Thymus (tissue), 11 donors: ENCODE data around the gene CROCC2. TPM values are rescaled to one million over a fixed set of nuclear protein-coding genes. Genes with fewer than 3 reads are reported as not detected.

ENCODE experiments used
- DNase-seq, 9 donors: peaks; one replicate each; pipeline ENCODE4 v3.0.0-alpha.2; 2013; ENCODE audit warnings: low spot score in 9 of 9, low read depth in 6 of 9, missing footprints in 1 of 9
- H3K27ac ChIP-seq, 2 donors: one replicate each; pipeline ENCODE4 v1.5.1; 2013; ENCODE audit warnings: control low read depth in 1 of 2, low read depth in 1 of 2, low read length in 1 of 2, mild to moderate bottlenecking in 1 of 2, moderate library complexity in 1 of 2
- H3K27me3 ChIP-seq, 2 donors: one replicate each; pipeline ENCODE4 v1.5.1; 2013; ENCODE audit warnings: low read length in 1 of 2; ENCODE audit not compliant: control insufficient read depth in 2 of 2, insufficient read depth in 1 of 2
- H3K36me3 ChIP-seq, 2 donors: one replicate each; pipeline ENCODE4 v1.5.1; 2013; ENCODE audit warnings: low read length in 1 of 2, mild to moderate bottlenecking in 1 of 2, moderate library complexity in 1 of 2; ENCODE audit not compliant: control insufficient read depth in 2 of 2, insufficient read depth in 2 of 2
- H3K4me1 ChIP-seq, 2 donors: one replicate each; pipeline ENCODE4 v1.5.1; 2013; ENCODE audit warnings: low read length in 2 of 2; ENCODE audit not compliant: control insufficient read depth in 2 of 2, insufficient read depth in 2 of 2
- H3K4me3 ChIP-seq, 2 donors: one replicate each; pipeline ENCODE4 v1.5.1; 2013; ENCODE audit warnings: low read length in 2 of 2, control low read depth in 1 of 2, mild to moderate bottlenecking in 1 of 2
- H3K9me3 ChIP-seq, 2 donors: one replicate each; pipeline ENCODE4 v1.5.1; 2013; ENCODE audit warnings: low read length in 1 of 2, mild to moderate bottlenecking in 1 of 2; ENCODE audit not compliant: control insufficient read depth in 2 of 2, insufficient read depth in 1 of 2
- WGBS: extraction: QIAGEN DNeasy Blood & Tissue Kit; methylation state at CpG from one replicate; pipeline ENCODE4 v1.1.7; 2013; 5-methylcytosine and 5-hydroxymethylcytosine counted together
- polyA plus RNA-seq: library from polyadenylated mRNA; stranded (reverse); fragments of 200-250 nt; gene quantifications from one replicate; pipeline ENCODE4 v1.2.3, GENCODE V29; 2013
- total RNA-seq: library from RNA; stranded (reverse); fragments of 120-200 nt; gene quantifications from one replicate; pipeline ENCODE4 v1.2.4, GENCODE V29; 2013
- donor health status: healthy.

Gene CROCC2
- total and polyA plus RNA-seq, 2 donors, result 0.02 TPM; not detected in 1

DNA sequence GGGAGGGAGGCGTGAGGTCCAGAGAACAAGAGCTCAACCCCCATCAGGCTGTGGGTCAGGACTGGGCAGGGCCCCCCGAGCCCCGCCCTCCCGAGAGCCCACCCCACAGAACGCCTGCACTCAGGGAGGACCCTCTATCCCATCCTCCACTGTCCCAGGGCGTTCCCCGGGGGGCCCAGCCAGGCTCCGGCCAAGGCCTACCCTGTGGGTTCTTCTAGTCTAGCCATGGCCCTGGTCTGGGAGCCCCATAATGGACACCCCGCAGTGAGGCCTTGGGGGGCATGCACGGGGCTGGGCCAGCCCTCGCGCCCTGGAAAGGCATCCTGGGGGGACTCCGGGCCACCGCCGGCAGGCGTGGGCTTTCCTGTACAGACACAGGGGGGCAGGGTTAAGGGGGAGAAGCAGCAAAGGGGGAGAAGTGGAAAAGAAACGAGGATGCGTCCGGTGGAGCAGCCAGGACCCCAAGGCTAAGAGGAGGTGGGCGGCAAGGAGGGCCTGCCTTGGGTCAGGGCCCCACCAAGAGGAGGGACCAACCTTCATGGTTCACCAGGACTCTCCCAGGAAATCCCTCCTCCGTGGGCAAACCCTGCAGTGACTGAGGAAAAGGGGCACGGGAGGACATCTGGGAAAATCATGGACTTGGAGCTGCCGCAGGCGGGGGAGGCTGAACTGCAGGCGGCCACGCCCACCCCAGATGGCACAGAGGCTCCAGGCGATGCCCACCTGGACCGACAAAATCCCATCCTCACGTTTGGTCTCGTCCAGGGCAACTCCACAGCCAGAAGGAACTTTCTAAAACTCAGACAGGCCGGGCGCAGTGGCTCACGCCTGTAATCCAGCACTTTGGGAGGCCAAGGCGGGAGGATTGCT is 2.7 kb upstream of the CROCC2 start:
- Histone ChIP-seq H3K4me1 (no peaks in the 10 kb centered on the region), H3K27ac (no peak overlapping the region), H3K4me3 (no peak overlapping the region), H3K9me3 (no peaks in the 10 kb centered on the region), H3K36me3 (no peaks in the 10 kb centered on the region), H3K27me3 (no peaks in the 10 kb centered on the region)
- WGBS, result 93% methylated on average over 34 of the region's 34 CpGs
- no peak for DNase-seq

DNA sequence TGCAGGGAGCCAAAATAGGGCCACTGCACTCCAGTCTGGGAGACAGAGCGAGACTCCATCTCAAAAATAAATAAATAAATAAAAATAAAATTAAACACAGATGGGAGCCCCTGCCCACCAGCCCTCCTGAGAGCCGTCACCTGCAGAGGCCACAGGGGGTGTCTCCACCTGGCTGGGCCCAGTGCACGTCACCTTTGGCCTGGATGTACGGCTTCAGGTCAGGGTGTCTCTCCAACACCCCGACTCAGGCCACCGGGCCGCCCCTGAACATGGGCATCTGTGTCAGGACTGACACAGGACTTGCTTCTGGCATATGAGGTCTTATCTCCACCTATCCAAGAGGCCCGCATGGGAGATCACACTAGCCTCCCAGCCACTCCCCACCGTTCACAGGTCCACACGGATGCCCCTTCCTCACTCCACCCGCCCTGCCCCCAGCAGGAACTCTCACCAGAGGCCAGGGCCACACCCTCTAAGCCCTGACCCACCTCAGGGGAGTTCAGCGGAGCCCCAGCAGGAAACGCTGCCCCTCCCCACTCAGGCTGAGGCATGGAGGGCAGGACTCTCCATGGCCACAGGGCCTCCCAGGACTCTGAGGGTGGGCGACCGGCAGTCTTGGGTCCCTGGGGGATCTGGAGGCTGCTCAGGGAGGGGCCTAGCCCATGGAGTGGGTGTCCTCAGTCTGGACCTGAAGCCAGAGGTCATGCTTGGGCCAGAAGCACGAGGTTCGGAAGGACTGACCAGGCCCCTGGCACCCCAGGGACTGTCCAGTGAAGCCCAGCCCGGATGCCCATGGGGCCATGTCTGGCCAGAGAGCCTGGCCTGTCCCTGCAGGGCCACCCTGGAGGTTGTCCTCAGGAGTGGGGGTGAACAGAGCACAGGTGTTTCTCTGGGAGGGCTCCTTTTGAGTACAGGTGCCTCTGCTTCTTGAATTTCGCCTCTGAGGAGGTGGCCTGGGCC is 1.6 kb upstream of the CROCC2 start:
- DNase-seq, result no peak
- 92% methylated on average over 19 of the region's 19 CpGs for WGBS
- H3K4me3 ChIP-seq, result no peak overlapping the region
- H3K27me3 ChIP-seq, result no peaks in the 10 kb centered on the region
- no peak overlapping the region for H3K27ac ChIP-seq
- no peaks in the 10 kb centered on the region for H3K9me3 ChIP-seq
- no peaks in the 10 kb centered on the region for H3K36me3 ChIP-seq
- no peaks in the 10 kb centered on the region for H3K4me1 ChIP-seq

DNA sequence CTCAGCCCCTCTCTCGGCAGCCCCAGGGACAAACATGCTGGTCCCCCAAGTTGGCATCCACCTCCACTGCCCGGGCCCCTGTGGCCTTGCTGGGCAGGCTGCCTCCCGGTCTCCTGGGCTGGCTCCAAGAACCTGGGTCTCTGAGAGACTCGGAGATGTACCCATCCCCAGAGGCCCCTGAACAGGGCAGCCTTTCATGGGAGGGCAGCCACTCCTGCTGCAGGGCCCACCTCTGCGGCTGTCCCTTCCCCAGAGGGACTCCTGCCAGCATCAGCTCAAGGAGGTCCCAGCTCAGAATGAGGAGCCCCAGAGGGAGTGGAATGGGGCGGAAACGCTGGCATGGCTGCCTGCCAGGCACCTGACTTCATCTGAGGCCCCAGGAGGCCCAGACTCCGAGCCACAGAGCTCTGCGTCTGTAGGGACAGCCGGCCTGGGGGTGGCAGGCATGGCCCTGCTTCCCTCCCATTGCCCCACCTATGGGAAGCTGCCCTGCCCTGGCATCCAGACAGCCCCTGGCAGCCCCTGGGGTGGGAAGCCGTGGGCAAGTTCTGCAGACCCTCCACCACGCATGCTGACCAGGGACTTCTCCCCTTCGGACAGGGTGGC is 857 bp upstream of the CROCC2 start:
- Histone ChIP-seq H3K27ac (no peak overlapping the region), H3K36me3 (no peaks in the 10 kb centered on the region), H3K9me3 (no peaks in the 10 kb centered on the region), H3K27me3 (no peaks in the 10 kb centered on the region), H3K4me1 (no peaks in the 10 kb centered on the region), H3K4me3 (no peak overlapping the region)
- DNase-seq, result no peak
- 84% methylated on average over 13 of the region's 13 CpGs for WGBS

DNA sequence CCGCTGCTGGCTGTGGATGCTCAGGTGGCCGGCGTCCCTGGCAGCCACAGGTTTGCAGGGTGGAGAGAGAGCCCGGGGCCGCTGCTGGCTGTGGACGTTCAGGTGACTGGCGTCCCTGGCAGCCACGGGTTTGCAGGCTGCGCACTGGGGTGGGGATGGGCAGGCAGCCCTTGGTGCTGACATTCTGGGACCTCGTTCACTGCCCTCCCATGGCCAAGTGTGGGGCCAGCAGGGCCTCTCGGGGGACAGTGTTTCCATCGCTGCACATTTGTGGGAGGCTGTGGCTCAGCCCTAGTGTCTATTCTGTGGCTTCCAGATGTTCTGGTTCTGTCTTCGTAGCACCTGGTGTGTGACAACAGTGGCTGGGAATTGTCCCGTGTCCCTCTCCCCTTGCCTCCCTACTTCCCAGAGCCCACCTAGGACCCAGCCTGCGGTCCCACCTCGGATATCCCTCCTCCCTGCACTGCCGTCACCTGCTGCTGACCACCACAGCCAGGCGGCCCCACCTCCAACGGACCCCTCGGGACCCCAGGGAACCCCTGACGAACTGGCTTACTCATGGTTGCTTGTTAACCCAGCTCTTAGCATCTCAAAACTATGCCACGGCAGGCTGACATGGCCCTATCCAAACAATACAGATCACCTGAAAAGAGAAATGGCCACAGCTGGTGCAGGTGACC is 915 bp downstream of the CROCC2 start:
- Histone ChIP-seq H3K27me3 (peaks cover 0 to under 1% of the 10 kb centered on the region in 2 donors), H3K36me3 (no peaks in the 10 kb centered on the region), H3K4me1 (no peaks in the 10 kb centered on the region), H3K27ac (no peak overlapping the region), H3K9me3 (no peaks in the 10 kb centered on the region), H3K4me3 (no peak overlapping the region)
- WGBS, result 87% methylated on average over 22 of the region's 22 CpGs
- no peak for DNase-seq

DNA sequence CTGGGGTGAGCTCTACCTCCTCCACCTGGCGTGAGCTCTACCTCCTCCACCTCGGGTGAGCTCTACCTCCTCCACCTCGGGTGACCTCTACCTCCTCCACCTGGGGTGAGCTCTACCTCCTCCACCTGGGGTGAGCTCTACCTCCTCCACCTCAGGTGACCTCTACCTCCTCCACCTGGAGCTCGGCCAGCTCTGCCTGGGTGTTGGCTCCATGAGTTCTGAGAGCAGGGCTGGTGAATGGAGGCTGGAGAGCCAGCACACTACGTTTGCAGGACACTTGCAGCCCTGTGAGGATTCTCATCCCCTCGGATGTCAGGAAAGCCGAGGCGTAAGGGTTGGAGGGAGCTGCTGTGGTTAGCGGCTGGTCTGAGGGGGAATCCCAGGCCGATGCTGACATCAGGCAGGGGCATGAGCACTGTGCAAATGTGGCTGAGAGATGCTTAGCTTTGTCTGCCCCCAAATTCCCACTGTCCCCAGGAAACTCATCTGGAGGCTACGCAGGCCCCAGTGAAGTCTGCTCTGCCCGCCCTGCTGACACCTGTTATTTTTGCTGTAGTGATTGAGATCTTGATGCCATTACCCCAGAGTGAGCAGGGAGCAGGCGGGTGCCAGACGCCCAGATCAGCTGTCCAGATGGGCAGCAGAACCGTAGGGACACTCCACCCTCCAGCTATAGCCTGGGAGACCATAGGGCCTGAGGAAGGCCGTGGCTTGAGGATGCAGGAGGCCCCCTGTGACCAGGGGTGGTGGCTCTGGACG is 3.3 kb downstream of the CROCC2 start:
- Histone ChIP-seq H3K36me3 (no peaks in the 10 kb centered on the region), H3K4me3 (no peak overlapping the region), H3K27ac (no peak overlapping the region), H3K4me1 (no peaks in the 10 kb centered on the region), H3K27me3 (peaks cover 3 to 11% of the 10 kb centered on the region in 2 donors), H3K9me3 (no peaks in the 10 kb centered on the region)
- no peak for DNase-seq
- 87% methylated on average over 17 of the region's 17 CpGs for WGBS

DNA sequence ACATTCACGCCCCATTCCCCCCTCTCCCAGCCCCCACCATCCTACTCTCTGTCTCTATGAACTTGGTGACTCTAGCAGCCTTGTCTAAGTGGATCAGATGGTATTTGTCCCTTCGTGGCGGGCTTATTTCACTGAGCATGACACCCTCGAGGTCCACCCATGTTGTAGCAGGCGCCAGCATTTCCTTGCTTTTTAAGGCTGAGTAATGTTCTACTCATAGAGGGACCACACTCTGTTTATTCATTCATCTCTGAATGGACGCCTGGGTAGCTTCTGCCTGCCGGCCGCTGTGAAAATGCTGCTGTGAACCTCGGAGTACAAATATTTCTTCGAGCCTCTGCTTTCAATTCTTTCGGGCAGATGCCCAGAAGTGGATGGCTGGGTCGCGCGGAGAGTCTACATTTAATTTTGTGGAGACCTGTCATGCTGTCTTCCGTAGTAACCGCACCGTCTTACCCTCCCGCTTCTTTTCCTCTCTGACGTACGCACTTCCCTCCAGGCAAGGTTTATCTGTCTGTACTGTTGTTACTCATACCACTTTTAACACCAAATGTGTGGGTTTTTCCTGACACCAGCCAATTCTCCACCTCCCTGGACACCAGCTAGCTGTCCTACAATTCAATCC is 5.6 kb downstream of the CROCC2 start:
- no peaks in the 10 kb centered on the region for H3K9me3 ChIP-seq
- peaks cover 15 to 33% of the 10 kb centered on the region in 2 donors for H3K27me3 ChIP-seq
- H3K4me1 ChIP-seq, result peaks cover 0 to 4% of the 10 kb centered on the region in 2 donors
- WGBS, result 80% methylated on average over 20 of the region's 20 CpGs
- no peak overlapping the region for H3K4me3 ChIP-seq
- H3K36me3 ChIP-seq, result no peaks in the 10 kb centered on the region
- no peak for DNase-seq
- no peak overlapping the region for H3K27ac ChIP-seq

DNA sequence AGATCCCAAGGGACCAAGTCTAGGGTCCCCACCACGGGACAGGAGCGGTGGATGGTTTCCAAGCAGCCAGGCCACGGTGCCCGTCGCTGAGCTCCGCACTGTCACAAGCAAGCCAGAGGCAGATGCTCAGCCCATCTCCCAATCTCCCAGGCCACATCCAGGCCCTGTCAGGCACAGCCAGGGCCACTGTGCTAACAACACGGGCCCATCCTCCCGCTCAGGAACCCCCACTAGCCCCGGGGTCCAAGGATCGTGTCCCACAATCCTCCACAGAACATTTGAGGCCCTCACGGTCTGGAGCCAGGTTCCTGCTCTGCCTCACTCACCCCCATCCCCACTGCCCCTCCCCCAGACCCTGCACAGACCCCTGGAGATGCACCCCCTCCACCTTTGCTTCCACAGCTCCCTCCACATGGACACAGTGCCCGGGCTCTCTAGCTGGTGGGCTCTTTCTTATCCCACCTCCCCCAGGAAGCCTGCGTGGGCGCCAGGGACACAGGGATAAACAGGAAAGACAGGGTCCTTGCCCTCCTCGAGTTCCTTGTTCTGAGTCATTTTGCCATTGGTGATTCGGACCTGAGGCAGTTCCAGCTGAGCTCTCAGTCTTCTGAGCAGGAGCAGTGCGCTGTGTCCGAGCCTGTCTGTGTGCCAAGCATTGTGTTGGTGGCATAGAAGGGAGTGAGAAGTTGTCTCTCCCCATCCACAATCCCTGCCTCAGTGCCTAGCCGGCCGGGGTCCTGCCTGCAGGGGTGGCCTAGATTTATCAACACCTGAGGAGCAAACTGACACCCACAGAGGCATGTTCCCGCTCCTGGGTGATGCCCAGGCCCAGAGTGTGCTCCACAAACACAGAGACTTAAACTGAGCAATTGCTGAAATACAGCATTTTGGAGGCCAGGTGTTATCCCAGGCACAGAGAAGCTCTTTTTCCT is 7.0 kb downstream of the CROCC2 start:
- no peak for DNase-seq

More for the DNA sequence above, 7.0 kb downstream of the CROCC2 start:
- Histone ChIP-seq H3K27me3 (peaks cover 19 to 47% of the 10 kb centered on the region in 2 donors), H3K4me3 (no peak overlapping the region), H3K4me1 (peaks cover 0 to 4% of the 10 kb centered on the region in 2 donors), H3K27ac (no peak overlapping the region), H3K36me3 (no peaks in the 10 kb centered on the region), H3K9me3 (no peaks in the 10 kb centered on the region)
- WGBS, result 94% methylated on average over 21 of the region's 21 CpGs
